ENCODE data around the gene DGKE. TPM values are rescaled to one million over a fixed set of nuclear protein-coding genes. Genes with fewer than 3 reads are reported as not detected.

DGKE gene
- total and polyA plus RNA-seq, 8 donors = 7.3 to 14.7 (median 12.9) TPM

GRCh38 chr17:56898874-56899273, 64.9 kb downstream of the DGKE start:
- DNase-seq = no peak
- Histone ChIP-seq H3K36me3 (peaks cover 0 to 100% of the 10 kb centered on the region in 2 donors), H3K27ac (no peak overlapping the region), H3K4me3 (no peak overlapping the region), H3K4me1 (peaks cover 0 to 24% of the 10 kb centered on the region in 2 donors), H3K9me3 (no peaks in the 10 kb centered on the region), H3K27me3 (no peaks in the 10 kb centered on the region)
- no peak for TF ChIP-seq CTCF (IDR thresholded peaks at IDR 0.05)
- intact Hi-C loops (cut with DNase I) = no loop called here
- ATAC-seq = no peak

GRCh38 chr17:56899403-56899802, 65.5 kb downstream of the DGKE start:
- intact Hi-C loops (cut with DNase I) = no loop called here
- Histone ChIP-seq H3K4me3 (no peak overlapping the region), H3K27ac (no peak overlapping the region), H3K27me3 (no peaks in the 10 kb centered on the region), H3K4me1 (peaks cover 0 to 24% of the 10 kb centered on the region in 2 donors), H3K9me3 (no peaks in the 10 kb centered on the region), H3K36me3 (peaks cover 0 to 100% of the 10 kb centered on the region in 2 donors)
- no peak for TF ChIP-seq CTCF (IDR thresholded peaks at IDR 0.05)
- ATAC-seq = no peak
- DNase-seq = no peak

- Histone ChIP-seq H3K4me1 (peaks cover 0 to 32% of the 10 kb centered on the region in 2 donors), H3K36me3 (peaks cover 0 to 100% of the 10 kb centered on the region in 2 donors), H3K4me3 (no peak overlapping the region), H3K27ac (peak overlapping the region in 1 of 2 donors; percentile 8), H3K27me3 (no peaks in the 10 kb centered on the region), H3K9me3 (no peaks in the 10 kb centered on the region)
- DNase-seq (no peak), ATAC-seq (no peak)
- TF ChIP-seq CTCF (IDR thresholded peaks at IDR 0.05) = no peak
- intact Hi-C loops (cut with DNase I) = no loop called here
These were observed 68.4 kb downstream of the DGKE start for GRCh38 chr17:56902348-56902747.

GRCh38 chr17:56903560-56903959, 69.6 kb downstream of the DGKE start:
- peaks cover 0 to 100% of the 10 kb centered on the region in 2 donors for H3K36me3 ChIP-seq
- no peaks in the 10 kb centered on the region for H3K9me3 ChIP-seq
- no peak for TF ChIP-seq CTCF (IDR thresholded peaks at IDR 0.05)
- no peaks in the 10 kb centered on the region for H3K27me3 ChIP-seq
- ATAC-seq (no peak), DNase-seq (no peak)
- H3K27ac ChIP-seq = no peak overlapping the region
- H3K4me1 ChIP-seq = peaks cover 4 to 45% of the 10 kb centered on the region in 2 donors
- intact Hi-C loops (cut with DNase I) = no loop called here
- no peak overlapping the region for H3K4me3 ChIP-seq

- H3K9me3 ChIP-seq = no peaks in the 10 kb centered on the region
- ATAC-seq (peak; percentile 58), DNase-seq (peak in 2 of 4 donors; percentile 86 to 94)
- H3K4me3 ChIP-seq = peak overlapping the region in 1 of 2 donors; percentile 98
- TF ChIP-seq CTCF (IDR thresholded peaks at IDR 0.05) = no peak
- peaks cover 30 to 64% of the 10 kb centered on the region in 2 donors for H3K4me1 ChIP-seq
- H3K36me3 ChIP-seq = peaks cover 0 to 65% of the 10 kb centered on the region in 2 donors
- H3K27me3 ChIP-seq = no peaks in the 10 kb centered on the region
- H3K27ac ChIP-seq = peak overlapping the region; percentile 39 to 78
- intact Hi-C loops (cut with DNase I) = no loop called here
These were observed 74.1 kb downstream of the DGKE start for GRCh38 chr17:56908001-56908542.
